Endothelial cell of umbilical vein (primary cell): ENCODE data around the gene AOC1.

ENCODE experiments used
- CTCF ChIP-seq, 2 donors: IDR thresholded peaks; 1 replicate in 1 of 2; 2 replicates in 1 of 2; pipeline ENCODE4 v1.5.1; 2011; ENCODE audit warnings: low read length in 2 of 2, mild to moderate bottlenecking in 2 of 2, moderate library complexity in 2 of 2, control low read depth in 1 of 2, inconsistent platforms in 1 of 2, low read depth in 1 of 2; ENCODE audit not compliant: insufficient read depth in 1 of 2; ENCODE audit errors: extremely low read depth in 1 of 2
- MAX ChIP-seq: IDR thresholded peaks from 2 replicates; pipeline ENCODE4 v1.6.1; 2011; ENCODE audit not compliant: insufficient read depth, insufficient read length
- POLR2AphosphoS5 ChIP-seq: IDR thresholded peaks from 2 replicates; pipeline ENCODE4 v1.6.1; 2012; ENCODE audit warnings: low read depth, mild to moderate bottlenecking, control low read depth, low read length, moderate library complexity; ENCODE audit not compliant: insufficient read depth

- TF ChIP-seq POLR2AphosphoS5 (no peak), CTCF (IDR thresholded peaks at IDR 0.05; ENCODE audit: extremely low read depth in 1 of 2, insufficient read depth in 1 of 2, low read depth in 1 of 2, low read length in 2 of 2) (no peak), MAX (no peak)
Measured at GRCh38 chr7:150896562-150897209, 44.4 kb downstream of the AOC1 start.
